Activated CD8-positive, alpha-beta memory T cell treated with anti-CD3 and anti-CD28 coated beads, Interleukin-2, amount 50 U/mL, for 1 hour (primary cell): ENCODE measurements around the gene SH3PXD2A.

Experiments used
- DNase-seq: peaks from one replicate; pipeline ENCODE4 v3.0.0-alpha.2; 2020; ENCODE audit errors: extremely low read depth

SH3PXD2A gene

GRCh38 chr10:103855424-103855823 is at the start of gene SH3PXD2A:
SH3PXD2A (minus strand) TSS chr10:103855576; CDS start chr10:103855266, 310 bp downstream.
- DNase-seq: no peak

- no peak for DNase-seq
Observed at GRCh38 chr10:103901299-103901698, 45.9 kb upstream of the SH3PXD2A start.

- no peak for DNase-seq
Observed at GRCh38 chr10:103899312-103899711, 43.9 kb upstream of the SH3PXD2A start.

- no peak for DNase-seq
Observed at GRCh38 chr10:103897241-103897774, 41.9 kb upstream of the SH3PXD2A start.

GRCh38 chr10:103896225-103896624 is 40.8 kb upstream of the SH3PXD2A start:
- DNase-seq: no peak

- no peak for DNase-seq
Observed at GRCh38 chr10:103895411-103896186, 40.2 kb upstream of the SH3PXD2A start.

- no peak for DNase-seq
Observed at GRCh38 chr10:103894441-103894864, 39.1 kb upstream of the SH3PXD2A start.

- no peak for DNase-seq
Observed at GRCh38 chr10:103893817-103894216, 38.4 kb upstream of the SH3PXD2A start.

- DNase-seq: no peak
Observed at GRCh38 chr10:103892181-103892580, 36.8 kb upstream of the SH3PXD2A start.

- DNase-seq: no peak
Observed at GRCh38 chr10:103890688-103891087, 35.3 kb upstream of the SH3PXD2A start.

- DNase-seq: no peak
Observed at GRCh38 chr10:103890194-103890658, 34.9 kb upstream of the SH3PXD2A start.

- no peak for DNase-seq
Observed at GRCh38 chr10:103889121-103889720, 33.8 kb upstream of the SH3PXD2A start.

- DNase-seq: no peak
Observed at GRCh38 chr10:103888113-103888841, 32.9 kb upstream of the SH3PXD2A start.

- no peak for DNase-seq
Observed at GRCh38 chr10:103885617-103886016, 30.2 kb upstream of the SH3PXD2A start.

- DNase-seq: no peak
Observed at GRCh38 chr10:103884681-103885139, 29.3 kb upstream of the SH3PXD2A start.

GRCh38 chr10:103882285-103883007 is 27.1 kb upstream of the SH3PXD2A start:
- DNase-seq: no peak

- no peak for DNase-seq
Observed at GRCh38 chr10:103881416-103882284, 26.3 kb upstream of the SH3PXD2A start.

- no peak for DNase-seq
Observed at GRCh38 chr10:103879831-103880230, 24.5 kb upstream of the SH3PXD2A start.

GRCh38 chr10:103879409-103879808 is 24.0 kb upstream of the SH3PXD2A start:
- no peak for DNase-seq

- DNase-seq: no peak
Observed at GRCh38 chr10:103877861-103878260, 22.5 kb upstream of the SH3PXD2A start.
